NCI-H1417 (cell line): ENCODE measurements around the gene RNF115.
"Not testable (repeated sequence)": the region's sequence is repeated elsewhere in the genome, so short reads cannot be mapped to it uniquely, and the experiment has no call there.

Experiments used
- DNase-seq, 3 experiments: peaks; one replicate each; lab custom pipeline; 2025; lab: John Stamatoyannopoulos, UW

The RNF115 gene

DNA sequence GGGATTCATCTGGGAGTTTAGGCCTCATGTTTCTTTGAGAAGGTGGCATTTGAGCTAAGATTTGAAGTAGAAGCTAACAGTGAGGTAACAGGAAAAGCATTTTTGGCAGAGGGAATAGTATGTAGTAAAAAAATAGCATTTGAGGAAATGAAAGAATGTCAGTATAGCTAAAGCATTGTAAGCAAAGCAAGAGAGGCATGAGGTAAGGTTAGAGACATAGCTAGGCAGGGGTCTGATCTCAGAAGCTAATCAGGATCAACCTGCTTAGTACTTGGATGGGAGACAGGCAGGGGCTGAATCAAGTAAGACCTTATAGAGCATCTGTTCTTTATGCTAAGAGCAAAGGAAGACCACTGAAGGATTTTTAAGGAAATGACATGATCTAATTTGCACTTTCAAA lies 4.1 kb upstream of the RNF115 start:
- no peak for DNase-seq

DNA sequence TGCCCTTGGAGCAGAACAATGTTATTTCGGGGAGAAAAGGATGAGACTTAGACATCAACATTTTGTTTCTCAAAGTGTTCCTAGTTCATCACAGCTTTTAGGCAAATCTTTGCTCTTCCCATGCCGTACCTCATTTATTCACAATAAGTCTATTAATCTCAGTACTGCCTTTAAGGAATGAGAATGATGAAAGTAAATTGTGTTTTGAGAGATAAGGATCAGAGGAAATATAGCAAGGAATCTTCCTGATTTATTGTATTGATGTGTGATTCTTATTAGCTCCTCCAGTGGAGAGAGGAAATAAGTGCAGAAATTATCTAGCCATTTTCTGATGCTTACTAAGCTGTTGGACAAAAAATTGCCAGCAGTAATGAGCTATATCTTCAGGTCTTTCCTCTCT lies 2.1 kb upstream of the RNF115 start:
- no peak for DNase-seq

- no peak for DNase-seq
These were observed 576 bp upstream of the RNF115 start for GRCh38 chr1:145824499-145824842.

DNA sequence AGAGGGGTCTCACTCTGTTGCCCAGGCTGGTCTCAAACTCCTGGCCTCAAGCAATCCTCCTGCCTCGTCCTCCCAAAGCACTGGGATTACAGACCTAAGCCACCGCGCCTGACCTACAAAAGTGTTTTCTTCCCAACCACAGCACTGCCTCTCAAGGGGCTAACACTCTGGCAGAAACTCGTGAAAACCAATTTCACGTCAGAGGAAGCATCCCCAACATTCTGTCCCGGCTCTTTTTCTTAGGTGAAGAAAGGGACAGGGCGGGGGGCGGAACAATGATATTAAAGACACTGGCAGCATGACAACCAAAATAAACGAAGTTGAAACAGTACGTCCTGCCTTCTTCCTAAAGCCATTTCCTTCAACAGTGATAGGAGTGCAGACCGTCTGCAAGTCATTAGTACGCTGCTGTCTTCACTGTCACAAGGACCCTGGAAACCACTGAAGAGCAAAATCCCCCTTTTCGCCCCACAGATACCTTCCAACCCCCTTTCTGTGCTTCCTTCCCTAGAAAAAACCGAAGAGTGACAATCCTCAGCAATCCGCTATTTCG lies 1.0 kb downstream of the RNF115 start:
- not testable (repeated sequence) for DNase-seq

- DNase-seq, result not testable (repeated sequence)
These were observed 5.8 kb downstream of the RNF115 start for GRCh38 chr1:145818095-145818494.

GRCh38 chr1:145812977-145813810 lies 10.7 kb downstream of the RNF115 start:
- DNase-seq, result not testable (repeated sequence)

DNA sequence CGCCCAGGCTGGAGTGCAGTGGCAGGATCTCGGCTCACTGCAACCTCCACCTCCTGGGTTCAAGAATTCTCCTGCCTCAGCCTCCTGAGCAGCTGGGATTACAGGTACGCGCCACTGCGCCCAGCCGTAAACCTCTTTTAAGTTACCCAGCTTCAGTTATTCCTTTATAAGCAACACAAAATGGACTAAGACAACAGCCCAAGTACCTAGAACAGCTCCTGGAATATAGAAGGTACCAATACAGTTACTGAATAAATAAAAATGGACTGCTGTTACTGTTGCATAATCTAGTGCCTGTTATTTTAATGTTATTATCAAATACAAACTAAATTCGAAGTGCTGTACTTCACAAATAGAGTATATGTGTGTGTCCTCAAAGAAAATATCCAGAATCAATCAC lies 17.1 kb downstream of the RNF115 start:
- no peak for DNase-seq

- no peak for DNase-seq
These were observed 17.5 kb downstream of the RNF115 start for GRCh38 chr1:145806408-145806807.

- no peak for DNase-seq
These were observed 18.8 kb downstream of the RNF115 start for GRCh38 chr1:145805057-145805456.

- DNase-seq, result no peak
These were observed 19.5 kb downstream of the RNF115 start for GRCh38 chr1:145804235-145805045.

DNA sequence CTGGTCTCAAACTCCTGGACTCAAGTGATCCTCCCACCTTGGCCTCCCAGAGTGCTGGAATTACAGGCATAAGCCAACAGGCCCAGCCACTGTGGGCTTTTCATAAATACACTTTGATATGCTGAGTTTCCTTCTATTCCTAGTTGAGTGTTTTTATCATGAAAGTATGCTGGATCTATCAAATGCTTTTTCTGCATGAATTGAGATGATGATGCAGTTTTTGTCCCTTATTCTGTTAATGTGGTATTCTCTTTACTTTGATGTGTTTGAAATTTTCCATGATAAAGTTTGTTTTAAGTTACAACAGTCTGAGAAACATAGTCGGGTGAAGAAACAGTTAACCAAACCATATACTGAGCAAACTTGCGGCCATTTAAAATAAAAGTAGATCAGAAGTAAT lies 24.1 kb downstream of the RNF115 start:
- DNase-seq, result no peak

GRCh38 chr1:145796753-145797152 lies 27.1 kb downstream of the RNF115 start:
- DNase-seq, result no peak

DNA sequence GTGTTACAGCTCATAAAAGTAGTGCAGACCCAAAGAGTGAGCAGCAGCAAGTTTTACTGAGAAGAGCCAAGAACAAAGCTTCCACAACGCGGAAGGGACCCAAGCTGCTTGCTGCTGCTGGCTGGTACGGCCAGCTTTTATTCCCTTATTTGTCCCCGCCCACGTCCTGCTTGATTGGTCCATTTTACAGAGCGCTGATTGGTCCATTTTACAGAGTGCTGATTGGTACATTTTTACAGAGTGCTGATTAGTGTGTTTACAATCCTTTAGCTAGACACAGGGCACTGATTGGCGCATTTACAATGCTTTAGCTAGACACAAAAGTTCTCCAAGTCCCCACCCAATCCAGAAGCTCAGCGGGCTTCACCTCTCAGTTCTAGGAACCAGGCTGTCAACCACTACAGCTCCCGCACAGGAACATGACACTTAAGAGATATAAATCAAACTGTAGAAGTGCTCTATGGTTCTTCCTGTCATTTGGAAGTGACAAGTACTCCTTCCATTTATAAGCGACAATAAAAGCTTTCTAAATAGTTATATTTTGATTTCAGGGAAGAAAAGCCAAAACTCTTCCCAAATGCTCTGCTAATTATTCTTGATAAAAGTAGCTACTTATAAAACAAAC lies 28.5 kb downstream of the RNF115 start:
- DNase-seq, result peak in 1 of 3 experiments; percentile 24

DNA sequence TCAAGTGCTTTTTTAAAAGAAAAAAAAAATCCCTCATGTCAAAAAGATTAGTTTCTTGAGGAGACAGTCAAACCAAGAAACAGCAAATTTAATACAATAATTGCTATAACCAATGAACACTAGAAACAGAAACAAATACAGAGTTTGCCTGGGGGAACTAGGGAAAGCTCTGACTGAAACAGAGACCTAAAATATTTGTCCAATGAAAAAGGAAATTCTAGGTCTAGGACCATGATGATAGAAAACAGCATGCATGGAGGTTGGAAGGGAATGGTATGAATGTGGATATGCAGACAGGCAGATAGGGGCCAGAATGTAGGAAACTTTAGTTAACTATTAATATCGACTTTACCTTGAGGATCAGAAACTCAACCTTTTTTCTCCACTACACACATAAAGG lies 31.4 kb downstream of the RNF115 start:
- DNase-seq, result no peak

DNA sequence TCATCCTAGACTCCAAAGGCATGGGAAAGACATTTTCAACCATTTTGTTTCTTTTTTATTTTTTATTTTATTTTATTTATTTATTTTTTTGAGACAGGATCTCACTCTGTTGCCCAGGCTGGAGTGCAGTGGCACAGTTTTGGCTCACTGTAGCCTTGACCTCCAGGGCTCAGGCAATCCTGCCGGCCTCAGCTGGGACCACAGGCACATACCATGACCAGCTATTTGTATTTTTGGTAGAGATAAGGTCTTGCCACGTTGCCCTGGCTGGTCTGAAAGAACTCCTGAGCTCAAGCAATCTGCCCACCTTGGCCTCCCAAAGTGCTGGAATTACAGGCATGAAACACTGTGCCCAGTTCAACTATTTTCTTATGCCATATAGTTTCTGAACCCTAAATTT lies 32.0 kb downstream of the RNF115 start:
- DNase-seq, result not testable (repeated sequence)

GRCh38 chr1:145788580-145788979 lies 35.3 kb downstream of the RNF115 start:
- DNase-seq, result no peak

- DNase-seq, result no peak
These were observed 37.6 kb downstream of the RNF115 start for GRCh38 chr1:145786271-145786670.

- DNase-seq, result no peak
These were observed 38.3 kb downstream of the RNF115 start for GRCh38 chr1:145785547-145785946.

DNA sequence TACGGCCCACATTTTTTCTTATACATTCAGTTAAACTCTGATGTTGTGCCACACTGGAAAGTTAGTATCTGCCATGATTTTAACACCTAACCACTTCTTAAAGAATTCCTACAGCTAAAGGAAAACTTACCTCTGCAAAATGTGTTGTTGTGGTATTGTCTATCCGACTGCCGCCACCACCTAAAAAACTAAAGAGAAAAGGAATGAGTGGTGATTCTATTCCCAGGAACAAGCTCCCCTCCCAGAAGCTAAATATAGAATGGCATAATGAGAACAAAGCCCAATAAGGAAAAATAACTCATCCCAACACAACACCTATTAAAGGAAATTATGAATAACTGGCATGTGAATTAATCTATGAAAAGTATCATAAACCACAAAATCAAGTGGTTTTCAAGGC lies 39.5 kb downstream of the RNF115 start:
- DNase-seq, result no peak

DNA sequence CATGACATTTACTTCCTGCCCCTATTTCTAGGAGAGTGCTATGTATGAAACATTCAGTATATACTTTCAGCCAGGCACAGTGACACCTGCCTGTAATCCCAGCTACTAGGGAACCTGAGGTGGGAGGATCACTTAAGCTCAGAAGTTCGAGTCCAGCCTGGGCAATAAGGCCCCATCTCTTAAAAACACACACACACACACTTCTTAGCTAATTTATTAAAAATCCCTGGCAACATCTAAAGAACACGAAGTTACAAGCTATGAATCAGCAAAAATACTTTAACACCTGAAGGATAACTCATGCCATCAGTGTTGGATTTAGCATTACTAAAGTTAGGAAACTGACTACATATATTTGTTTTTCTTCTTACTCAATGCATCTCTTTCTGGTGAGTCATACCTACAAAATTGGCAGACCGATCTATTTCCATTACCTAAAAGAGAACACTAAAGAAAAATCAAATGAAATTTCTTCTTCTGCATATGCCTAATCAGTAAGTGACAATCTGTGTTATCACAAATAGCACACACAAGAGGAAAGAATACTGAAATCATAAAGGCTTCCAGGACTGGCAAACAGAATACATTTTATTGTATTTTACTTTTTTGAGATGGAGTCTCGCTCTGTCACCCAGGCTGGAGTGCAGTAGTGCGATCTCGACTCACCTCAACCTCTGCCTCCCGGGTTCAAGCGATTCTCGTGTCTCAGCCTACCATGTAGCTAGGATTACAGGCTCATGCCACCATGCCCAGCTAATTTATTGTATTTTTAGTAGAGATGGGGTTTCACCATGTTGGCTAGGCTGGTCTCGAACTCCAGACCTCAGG lies 41.4 kb downstream of the RNF115 start:
- DNase-seq, result no peak

GRCh38 chr1:145778146-145778540 lies 45.8 kb downstream of the RNF115 start:
- DNase-seq, result no peak
